Ovary (tissue), 9 donors: ENCODE results near the gene LSP1. TPM values are rescaled to one million over a fixed set of nuclear protein-coding genes. Genes with fewer than 3 reads are reported as not detected.
"Not testable (repeated sequence)": the region's sequence is repeated elsewhere in the genome, so short reads cannot be mapped to it uniquely, and the experiment has no call there.

Source experiments
- DNase-seq, 5 donors: peaks; one replicate each; pipeline ENCODE4 v3.0.0-alpha.2; 2019 to 2020
- H3K27ac ChIP-seq, 2 donors: fragments of 200-600 bp; one replicate each; pipeline versions ENCODE4 v1.5.1 to v1.8.0; 2019 to 2022
- H3K27me3 ChIP-seq: fragments of 200-600 bp; one replicate; pipeline ENCODE4 v1.8.0; 2022
- H3K36me3 ChIP-seq: fragments of 200-600 bp; sonication (generic); one replicate; pipeline ENCODE4 v1.5.1; 2019
- H3K4me1 ChIP-seq: one replicate; pipeline ENCODE4 v1.8.1; 2013; ENCODE audit warnings: mild to moderate bottlenecking, moderate library complexity; ENCODE audit not compliant: insufficient read depth
- H3K4me3 ChIP-seq: fragments of 200-600 bp; sonication (generic); one replicate; pipeline ENCODE4 v1.5.1; 2017
- H3K9me3 ChIP-seq, 2 donors: fragments of 200-600 bp in 1 of 2; sonication (generic) in 1 of 2; one replicate each; pipeline versions ENCODE4 v1.5.1 to v1.8.1; 2013 to 2019; ENCODE audit warnings: mild to moderate bottlenecking in 1 of 2, moderate library complexity in 1 of 2
- CTCF ChIP-seq, 3 donors: fragments of 450-650 bp in 2 of 3; fragments of 200-600 bp in 1 of 3; IDR thresholded peaks; one replicate each; pipeline versions ENCODE4 v1.5.1 to v1.8.0; 2016 to 2022; ENCODE audit warnings: antibody characterized with exemption in 3 of 3, mild to moderate bottlenecking in 1 of 3
- EP300 ChIP-seq: sonication (generic); formaldehyde crosslinking; IDR thresholded peaks from one replicate; pipeline ENCODE4 v1.6.1; 2017; ENCODE audit warnings: antibody characterized with exemption
- POLR2A ChIP-seq: fragments of 450-650 bp; IDR thresholded peaks from one replicate; pipeline ENCODE4 v1.6.1; 2017; ENCODE audit warnings: antibody characterized with exemption, mild to moderate bottlenecking, moderate library complexity
- WGBS, 3 donors: extraction: QIAGEN DNeasy Blood & Tissue Kit in 1 of 3; methylation state at CpG; one replicate each; pipeline versions ENCODE4 v1.1.5 to v1.1.7; 2013 to 2017; 5-methylcytosine and 5-hydroxymethylcytosine counted together
- intact Hi-C, 4 donors: fragments of 100-400 bp; cut with DNase I; formaldehyde crosslinking; loops; one replicate each; pipeline versions ENCODE4 v1.11.0 to v1.15.1; 2022 to 2023
- polyA plus RNA-seq, 2 donors: library from polyadenylated mRNA; stranded (reverse); fragments of 200-250 nt in 1 of 2; fragments of 350-450 nt in 1 of 2; fragmentation: Illumina TruSeq in 1 of 2; extraction: RNeasy Lipid Tissue Mini Kit (QIAGEN cat#74804) in 1 of 2; gene quantifications; one replicate each; pipeline ENCODE4 v1.2.3, GENCODE V29; 2013 to 2014
- total RNA-seq, 7 donors: library from RNA; depleted of rRNA in 2 of 7; stranded (reverse); fragments of >200 nt in 2 of 7; fragmentation: NEBNext Ultra II Directional in 3 of 7; extraction: Animal tissue kit (Norgen Biotek cat#: 25700) in 3 of 7; gene quantifications; one replicate each; pipeline versions ENCODE4 v1.1.0 to v1.2.4, GENCODE V29; 2016 to 2023
- donor health status: DM: no; HTN: no; CAD: no; lungs with moderate emphysema.
- donor health status: DM: no; HTN: no; CAD: no.
- donor health status: Bipolar disorder and iron deficiency.
- donor health status: DM: yes; HTN: yes; CAD: no.
- donor health status: DM: no; HTN: no; CAD: no.
- donor health status: DM: yes; HTN: yes; CAD: no.

LSP1 gene
- total and polyA plus RNA-seq, 9 donors: 3.5 to 22.0 (median 9.0) TPM

DNA sequence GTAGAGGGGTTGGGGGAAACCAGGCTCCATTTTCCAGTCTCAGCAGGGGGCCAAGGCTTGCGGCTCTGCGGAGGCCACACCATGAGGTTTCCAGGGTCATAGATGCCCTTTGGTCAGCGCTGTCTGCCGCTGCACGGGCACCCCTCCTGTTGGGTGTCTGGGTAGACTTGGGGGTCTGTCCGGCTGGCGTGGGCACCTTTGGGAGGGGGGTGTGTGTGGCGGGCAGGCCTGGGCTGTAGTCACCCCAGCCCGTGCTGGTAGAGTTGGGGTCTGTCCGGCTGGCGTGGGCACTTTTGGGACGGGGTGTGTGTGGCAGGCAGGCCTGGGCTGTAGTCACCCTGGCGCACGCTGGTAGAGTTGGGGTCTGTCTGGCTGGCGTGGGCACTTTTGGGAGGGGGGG, 18.6 kb downstream of the LSP1 start:
- intact Hi-C loops: no loop called here
- peak in 1 of 5 donors; percentile 15 for DNase-seq
- H3K27ac ChIP-seq: no peak overlapping the region
- H3K9me3 ChIP-seq: no peaks in the 10 kb centered on the region
- peaks cover 2% of the 10 kb centered on the region for H3K4me1 ChIP-seq
- peak overlapping the region; percentile 14 for H3K4me3 ChIP-seq
- no peaks in the 10 kb centered on the region for H3K36me3 ChIP-seq
- no peaks in the 10 kb centered on the region for H3K27me3 ChIP-seq
- TF ChIP-seq CTCF (IDR thresholded peaks at IDR 0.05) (no peak), POLR2A (no peak)
- 79 to 91% (median 86%) methylated on average over 11 to 15 of the region's 15 CpGs for WGBS, 3 donors

- no peak overlapping the region for H3K4me3 ChIP-seq
- no peaks in the 10 kb centered on the region for H3K9me3 ChIP-seq
- H3K27ac ChIP-seq: no peak overlapping the region
- TF ChIP-seq EP300: no peak
- intact Hi-C loops: no loop called here
- H3K4me1 ChIP-seq: peaks cover 2% of the 10 kb centered on the region
- 80 to 87% (median 87%) methylated on average over 24 to 25 of the region's 25 CpGs for WGBS, 3 donors
- H3K27me3 ChIP-seq: no peaks in the 10 kb centered on the region
- DNase-seq: peak in 2 of 5 donors; percentile 17 to 39
- H3K36me3 ChIP-seq: no peaks in the 10 kb centered on the region
Measured at GRCh38 chr11:1872267-1872985, 19.5 kb downstream of the LSP1 start.

DNA sequence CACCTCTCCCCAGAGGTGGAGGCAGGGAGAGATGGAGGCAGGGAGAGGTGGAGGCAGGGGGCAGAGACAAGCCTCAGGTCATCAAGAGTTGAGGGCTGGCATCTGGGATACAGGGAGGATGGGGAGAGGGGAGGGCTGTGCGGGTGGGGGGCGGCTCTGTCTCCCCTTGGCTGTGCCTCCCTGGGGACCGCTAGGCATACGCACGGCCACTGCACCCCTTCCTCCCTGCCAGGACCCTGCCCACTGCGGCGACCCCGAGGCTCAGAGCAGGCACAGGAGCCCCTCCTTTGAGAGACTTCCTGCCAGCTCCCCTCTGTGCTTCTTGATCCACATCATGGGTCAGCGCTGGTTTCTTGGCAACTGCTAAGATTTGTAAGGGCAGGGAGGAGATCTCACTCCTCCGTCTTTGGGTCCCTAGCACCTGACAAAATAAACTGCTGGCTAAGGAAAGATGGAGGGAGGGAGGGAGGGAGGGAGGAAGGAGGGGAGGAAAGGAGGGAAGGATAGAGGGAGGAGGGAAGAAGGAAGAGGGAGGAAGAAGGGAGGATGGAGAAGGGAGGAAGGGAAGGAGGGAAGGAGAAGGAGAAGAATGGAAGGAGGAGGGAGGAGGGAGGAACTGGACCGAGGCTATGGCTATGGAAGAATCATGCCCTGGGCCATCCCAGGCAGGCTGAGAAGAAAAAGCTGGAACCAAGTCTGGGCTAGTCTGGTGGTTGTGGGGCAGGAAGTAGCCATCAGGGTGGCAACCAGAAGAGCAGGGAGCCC, 20.3 kb downstream of the LSP1 start:
- peak in 2 of 5 donors; percentile 20 to 50 for DNase-seq
- 5 to 23% (median 13%) methylated on average over 6 to 11 of the region's 11 CpGs for WGBS, 3 donors
- H3K27ac ChIP-seq: no peak overlapping the region
- no peaks in the 10 kb centered on the region for H3K36me3 ChIP-seq
- H3K9me3 ChIP-seq: no peaks in the 10 kb centered on the region
- peaks cover 2% of the 10 kb centered on the region for H3K4me1 ChIP-seq
- no peaks in the 10 kb centered on the region for H3K27me3 ChIP-seq
- intact Hi-C loops: no loop called here
- TF ChIP-seq EP300 (no peak), POLR2A (no peak), CTCF (IDR thresholded peaks at IDR 0.05) (no peak)
- H3K4me3 ChIP-seq: no peak overlapping the region

GRCh38 chr11:1873813-1874150, 20.9 kb downstream of the LSP1 start:
- H3K4me1 ChIP-seq, H3K4me3 ChIP-seq, H3K27ac ChIP-seq, H3K36me3 ChIP-seq, H3K9me3 ChIP-seq, H3K27me3 ChIP-seq, intact Hi-C loops: not testable (repeated sequence)
- WGBS, 3 donors: 84 to 86% (median 85%) methylated on average over 14 to 17 of the region's 17 CpGs
- peak in 2 of 5 donors; percentile 4 to 33 for DNase-seq

- H3K4me1 ChIP-seq, H3K27me3 ChIP-seq, H3K9me3 ChIP-seq, H3K36me3 ChIP-seq, intact Hi-C loops, H3K27ac ChIP-seq, H3K4me3 ChIP-seq: not testable (repeated sequence)
- peak in 2 of 5 donors; percentile 22 to 44 for DNase-seq
- 64 to 73% (median 67%) methylated on average over 17 of the region's 17 CpGs for WGBS, 3 donors
Measured at GRCh38 chr11:1874441-1875092, 21.7 kb downstream of the LSP1 start.
